Keratinocyte (primary cell): ENCODE measurements around the gene SOX18. TPM values are rescaled to one million over a fixed set of nuclear protein-coding genes. Genes with fewer than 3 reads are reported as not detected.

Experiments
- DNase-seq: peaks from one replicate; pipeline ENCODE4 v3.0.0-alpha.2; 2011; ENCODE audit warnings: low read depth, missing footprints, low spot score
- FAIRE-seq: peaks from 2 replicates; lab custom pipeline; 2011; peaks lifted over from hg19 to GRCh38; lab: Jason Lieb, UNC
- H2AFZ ChIP-seq: 2 replicates; pipeline ENCODE4 v1.6.0; 2012; ENCODE audit warnings: low read length, control low read depth, inconsistent platforms; ENCODE audit not compliant: control insufficient read depth
- H3K27ac ChIP-seq: 2 replicates; pipeline ENCODE4 v1.5.1; 2011; ENCODE audit warnings: low read length; ENCODE audit not compliant: control insufficient read depth, insufficient read depth
- H3K27me3 ChIP-seq: 3 replicates; pipeline ENCODE4 v1.6.0; 2011; ENCODE audit warnings: low read length; ENCODE audit not compliant: control insufficient read depth, insufficient read depth; ENCODE audit errors: extremely low read depth
- H3K36me3 ChIP-seq, 2 experiments: 2 replicates in 1 of 2; 3 replicates in 1 of 2; pipeline ENCODE4 v1.5.1; 2011; ENCODE audit warnings: low read length in 2 of 2, mild to moderate bottlenecking in 1 of 2; ENCODE audit not compliant: control insufficient read depth in 2 of 2, insufficient read depth in 2 of 2; ENCODE audit errors: extremely low read depth in 1 of 2
- H3K4me1 ChIP-seq: 3 replicates; pipeline ENCODE4 v1.5.1; 2011; ENCODE audit warnings: low read length; ENCODE audit not compliant: control insufficient read depth, insufficient read depth; ENCODE audit errors: extremely low read depth
- H3K4me2 ChIP-seq: 3 replicates; pipeline ENCODE4 v1.6.0; 2011; ENCODE audit warnings: low read depth, low read length; ENCODE audit not compliant: control insufficient read depth, insufficient read depth; ENCODE audit errors: extremely low read depth
- H3K4me3 ChIP-seq, 3 experiments: fragments of 200-600 bp in 1 of 3; sonication (generic) in 1 of 3; 2 replicates in 2 of 3; 3 replicates in 1 of 3; pipeline ENCODE4 v1.5.1; 2011 to 2016; ENCODE audit warnings: low read length in 3 of 3, mild to moderate bottlenecking in 3 of 3, control low read depth in 2 of 3, inconsistent platforms in 1 of 3, low read depth in 1 of 3, mixed read lengths in 1 of 3, mixed run types in 1 of 3, moderate library complexity in 1 of 3; ENCODE audit not compliant: control insufficient read depth in 2 of 3, insufficient read depth in 2 of 3; ENCODE audit errors: extremely low read depth in 1 of 3
- H3K79me2 ChIP-seq: 2 replicates; pipeline ENCODE4 v1.6.0; 2012; ENCODE audit warnings: low read length; ENCODE audit not compliant: control insufficient read depth, insufficient read depth
- H3K9ac ChIP-seq: 3 replicates; pipeline ENCODE4 v1.6.0; 2011; ENCODE audit warnings: low read length; ENCODE audit not compliant: control insufficient read depth, insufficient read depth; ENCODE audit errors: extremely low read depth
- H3K9me1 ChIP-seq: 3 replicates; pipeline ENCODE4 v1.6.0; 2011; ENCODE audit warnings: low read length; ENCODE audit not compliant: control insufficient read depth, insufficient read depth; ENCODE audit errors: extremely low read depth
- H3K9me3 ChIP-seq: 2 replicates; pipeline ENCODE4 v1.5.1; 2012; ENCODE audit warnings: low read depth, low read length; ENCODE audit not compliant: control insufficient read depth
- H4K20me1 ChIP-seq: 3 replicates; pipeline ENCODE4 v1.6.0; 2011; ENCODE audit warnings: low read length; ENCODE audit not compliant: control insufficient read depth, insufficient read depth; ENCODE audit errors: extremely low read depth
- CTCF ChIP-seq, 3 experiments: IDR thresholded peaks in 1 of 3; conservative IDR thresholded peaks in 1 of 3; optimal IDR thresholded peaks in 1 of 3; 2 replicates in 2 of 3; 3 replicates in 1 of 3; pipeline versions ENCODE3 to v1.5.1; 2011; ENCODE audit warnings: low read length in 3 of 3, mild to moderate bottlenecking in 3 of 3, moderate library complexity in 2 of 3, control low read depth in 1 of 3, inconsistent platforms in 1 of 3; ENCODE audit not compliant: insufficient read depth in 2 of 3; ENCODE audit errors: extremely low read depth in 1 of 3
- EZH2 ChIP-seq: IDR thresholded peaks from one replicate; pipeline ENCODE4 v1.6.1; 2012; ENCODE audit warnings: inconsistent platforms, mild to moderate bottlenecking, low read length, moderate library complexity
- dilution Hi-C: fragments of 300-500 bp; cut with MboI; formaldehyde crosslinking; loops from one replicate; pipeline ENCODE4 v1.7.0; 2020; ENCODE audit warnings: low sequenced_read_pairs; ENCODE audit not compliant: extremely low pct_ligation_motif_present
- polyA plus RNA-seq, 5 experiments: library from polyadenylated mRNA; depleted of rRNA in 3 of 5; stranded (reverse) in 3 of 5; stranded (forward) in 1 of 5; unstranded in 1 of 5; fragments of >200 nt; gene quantifications; 1 replicate in 1 of 5; 2 replicates in 3 of 5; 3 replicates in 1 of 5; pipeline versions ENCODE4 v1.2.1 to v1.2.3, GENCODE V29; 2011 to 2012; ENCODE audit warnings: missing spikeins in 2 of 5, low read depth in 1 of 5, low replicate concordance in 1 of 5

SOX18 gene
- polyA plus RNA-seq, 1 donor (not counting 4 experiments of a cell fraction or from before 2014, with no cell fraction given) = not detected

- Histone ChIP-seq H3K4me2 (peak overlapping the region; percentile 69), H3K27ac (no peak overlapping the region), H2AFZ (peak overlapping the region; percentile 51), H3K4me3 (peak overlapping the region in 2 of 3 experiments; percentile 42 to 57), H3K36me3 (peaks cover 0 to 5% of the 10 kb centered on the region in 2 experiments), H3K4me1 (peaks cover 9% of the 10 kb centered on the region), H3K9me1 (no peaks in the 10 kb centered on the region), H4K20me1 (no peaks in the 10 kb centered on the region), H3K79me2 (no peaks in the 10 kb centered on the region), H3K9ac (no peak overlapping the region), H3K9me3 (no peaks in the 10 kb centered on the region), H3K27me3 (peaks cover 32% of the 10 kb centered on the region)
- no peak for DNase-seq
- dilution Hi-C loops = no loop called here
- no peak for FAIRE-seq
- TF ChIP-seq CTCF (optimal IDR thresholded peaks at IDR 0.05 in 1 of 3, IDR thresholded peaks at IDR 0.05 in 1 of 3, conservative IDR thresholded peaks at IDR 0.05 in 1 of 3; ENCODE audit: extremely low read depth in 1 of 3, insufficient read depth in 2 of 3, low read length in 3 of 3) (no peak), EZH2 (no peak)
Observed at GRCh38 chr20:64039293-64040160, 9.9 kb downstream of the SOX18 start.

GRCh38 chr20:64038565-64039292, 10.7 kb downstream of the SOX18 start:
- DNase-seq (no peak), FAIRE-seq (no peak)
- peak overlapping the region; percentile 42 to 57 (median 56) for H3K4me3 ChIP-seq
- H2AFZ ChIP-seq = peak overlapping the region; percentile 51
- peaks cover 32% of the 10 kb centered on the region for H3K27me3 ChIP-seq
- H3K79me2 ChIP-seq = no peaks in the 10 kb centered on the region
- peaks cover 0 to 6% of the 10 kb centered on the region in 2 experiments for H3K36me3 ChIP-seq
- TF ChIP-seq EZH2 = peak; percentile 34
- TF ChIP-seq CTCF (optimal IDR thresholded peaks at IDR 0.05 in 1 of 3, IDR thresholded peaks at IDR 0.05 in 1 of 3, conservative IDR thresholded peaks at IDR 0.05 in 1 of 3; ENCODE audit: extremely low read depth in 1 of 3, insufficient read depth in 2 of 3, low read length in 3 of 3) = peak; percentile 22 to 86 (median 72)
- no peaks in the 10 kb centered on the region for H3K9me1 ChIP-seq
- no peak overlapping the region for H3K27ac ChIP-seq
- peak overlapping the region; percentile 44 for H3K9ac ChIP-seq
- dilution Hi-C loops = no loop called here
- H3K9me3 ChIP-seq = no peaks in the 10 kb centered on the region
- H3K4me2 ChIP-seq = peak overlapping the region; percentile 69
- no peaks in the 10 kb centered on the region for H4K20me1 ChIP-seq
- peaks cover 5% of the 10 kb centered on the region for H3K4me1 ChIP-seq
